NCI-H1436 (cell line): ENCODE results near the gene AGBL4.

Experiments used
- DNase-seq: peaks from one replicate; lab custom pipeline; 2025; lab: John Stamatoyannopoulos, UW

Gene AGBL4

GRCh38 chr1:48887796-48888195, 1136.0 kb downstream of the AGBL4 start:
- no peak for DNase-seq

GRCh38 chr1:48882020-48882419, 1141.7 kb downstream of the AGBL4 start:
- DNase-seq = no peak

GRCh38 chr1:48878191-48878940, 1145.4 kb downstream of the AGBL4 start:
- DNase-seq = no peak

- DNase-seq = no peak
Measured at GRCh38 chr1:48876330-48876785, 1147.4 kb downstream of the AGBL4 start.

GRCh38 chr1:48875552-48876329, 1148.0 kb downstream of the AGBL4 start:
- DNase-seq = peak; percentile 9

GRCh38 chr1:48873944-48874343, 1149.8 kb downstream of the AGBL4 start:
- no peak for DNase-seq

GRCh38 chr1:48870596-48870995, 1153.2 kb downstream of the AGBL4 start:
- peak; percentile 43 for DNase-seq

- DNase-seq = no peak
Measured at GRCh38 chr1:48869116-48869893, 1154.4 kb downstream of the AGBL4 start.

- DNase-seq = no peak
Measured at GRCh38 chr1:48864913-48865312, 1158.8 kb downstream of the AGBL4 start.

- peak; percentile 24 for DNase-seq
Measured at GRCh38 chr1:48859456-48859855, 1164.3 kb downstream of the AGBL4 start.

- no peak for DNase-seq
Measured at GRCh38 chr1:48858200-48858920, 1165.4 kb downstream of the AGBL4 start.

- DNase-seq = no peak
Measured at GRCh38 chr1:48853006-48853405, 1170.7 kb downstream of the AGBL4 start.

- no peak for DNase-seq
Measured at GRCh38 chr1:48851638-48852037, 1172.1 kb downstream of the AGBL4 start.

- DNase-seq = no peak
Measured at GRCh38 chr1:48848035-48848434, 1175.7 kb downstream of the AGBL4 start.

- no peak for DNase-seq
Measured at GRCh38 chr1:48846441-48846840, 1177.3 kb downstream of the AGBL4 start.

- no peak for DNase-seq
Measured at GRCh38 chr1:48844187-48844586, 1179.6 kb downstream of the AGBL4 start.

GRCh38 chr1:48841966-48842365, 1181.8 kb downstream of the AGBL4 start:
- no peak for DNase-seq

- no peak for DNase-seq
Measured at GRCh38 chr1:48841461-48841860, 1182.3 kb downstream of the AGBL4 start.

- no peak for DNase-seq
Measured at GRCh38 chr1:48831120-48831978, 1192.4 kb downstream of the AGBL4 start.

GRCh38 chr1:48830715-48831114, 1193.0 kb downstream of the AGBL4 start:
- DNase-seq = no peak

GRCh38 chr1:48829446-48829845, 1194.3 kb downstream of the AGBL4 start:
- DNase-seq = no peak
